NCI-H526 (cell line): ENCODE measurements around the gene IGSF10.

Experiments
- DNase-seq, 2 experiments: peaks; one replicate each; lab custom pipeline; 2025; lab: John Stamatoyannopoulos, UW

IGSF10 gene

GRCh38 chr3:151460228-151460627, 633 bp downstream of the IGSF10 start:
- DNase-seq, result no peak

DNA sequence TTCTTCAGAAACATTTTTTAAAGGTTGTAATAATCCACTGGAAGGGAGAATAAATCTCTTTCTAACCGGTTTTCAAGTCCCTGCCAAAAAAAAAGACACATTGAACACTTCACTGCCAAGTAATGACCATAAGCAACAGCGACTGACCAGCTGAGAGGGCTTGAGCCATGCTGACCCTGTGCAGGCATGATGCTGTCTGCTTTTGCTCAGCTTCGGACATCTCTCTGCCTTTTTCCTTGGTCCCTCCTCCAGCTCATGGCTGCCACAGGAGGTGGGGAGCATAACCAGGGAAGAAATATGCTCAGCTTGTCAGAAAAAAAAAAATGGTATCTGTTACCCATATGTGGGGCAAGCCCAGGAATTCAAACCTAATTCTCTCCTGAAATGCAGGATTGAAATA, 1.5 kb downstream of the IGSF10 start:
- no peak for DNase-seq

- DNase-seq, result no peak
Measured at GRCh38 chr3:151456065-151456464, 4.8 kb downstream of the IGSF10 start.

DNA sequence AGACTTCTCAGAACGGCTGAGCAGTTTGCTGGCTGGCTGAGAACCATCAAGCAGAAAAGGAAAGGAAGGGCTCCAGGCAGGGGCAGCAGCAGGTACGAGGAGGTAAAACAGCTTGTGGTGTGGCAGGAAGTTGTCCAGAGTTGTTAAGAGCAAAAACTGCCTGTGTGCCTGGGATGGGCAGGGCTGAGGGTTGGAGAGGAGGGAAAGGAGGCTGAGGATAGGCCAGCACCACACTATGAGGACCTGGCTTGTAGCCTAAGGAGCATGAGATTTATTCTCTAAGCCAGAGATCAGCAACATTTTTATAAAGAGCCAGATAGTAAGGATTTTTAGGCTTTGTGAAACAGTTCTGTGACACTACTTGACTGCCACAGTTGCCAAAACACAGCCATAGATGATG, 8.0 kb downstream of the IGSF10 start:
- no peak for DNase-seq

DNA sequence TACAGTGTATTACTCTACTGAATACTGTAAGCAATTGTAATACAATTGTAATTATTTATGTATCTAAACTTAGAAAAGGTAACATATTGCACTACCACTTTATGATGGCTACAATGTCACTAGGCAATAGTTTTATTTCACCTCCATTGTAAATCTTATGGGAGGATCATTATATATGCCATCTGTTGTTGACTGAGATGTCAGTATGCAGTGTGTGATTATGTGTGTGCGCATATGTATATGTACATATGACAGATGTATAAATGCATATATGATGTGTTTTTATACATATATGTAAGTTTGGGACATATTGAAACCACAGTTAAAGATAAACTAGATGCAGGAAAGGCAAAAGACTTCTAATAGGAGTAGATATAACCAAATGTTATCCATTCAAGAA, 8.5 kb downstream of the IGSF10 start:
- no peak for DNase-seq

GRCh38 chr3:151446002-151446340, 14.9 kb downstream of the IGSF10 start:
- DNase-seq, result no peak

- no peak for DNase-seq
Measured at GRCh38 chr3:151445273-151446001, 15.4 kb downstream of the IGSF10 start.

DNA sequence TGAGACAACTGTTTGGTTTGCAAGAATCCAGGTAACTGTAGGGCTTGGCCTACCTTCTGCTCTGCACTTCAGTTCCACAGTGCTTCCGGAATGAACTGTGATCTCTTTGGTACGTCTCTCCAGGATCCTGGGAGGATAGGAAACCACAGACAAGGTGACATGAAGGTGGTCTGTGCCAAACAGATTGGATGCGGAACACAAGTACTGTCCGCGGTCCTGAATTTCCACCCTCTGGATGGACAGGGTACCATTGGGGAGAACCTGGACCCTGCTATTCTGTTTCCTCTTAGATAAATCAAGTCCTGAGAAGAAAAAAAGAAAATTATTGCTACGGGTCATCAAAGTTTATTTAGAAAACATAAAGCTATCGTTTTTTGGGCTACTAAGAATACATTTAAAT, 17.3 kb downstream of the IGSF10 start:
- DNase-seq, result no peak

DNA sequence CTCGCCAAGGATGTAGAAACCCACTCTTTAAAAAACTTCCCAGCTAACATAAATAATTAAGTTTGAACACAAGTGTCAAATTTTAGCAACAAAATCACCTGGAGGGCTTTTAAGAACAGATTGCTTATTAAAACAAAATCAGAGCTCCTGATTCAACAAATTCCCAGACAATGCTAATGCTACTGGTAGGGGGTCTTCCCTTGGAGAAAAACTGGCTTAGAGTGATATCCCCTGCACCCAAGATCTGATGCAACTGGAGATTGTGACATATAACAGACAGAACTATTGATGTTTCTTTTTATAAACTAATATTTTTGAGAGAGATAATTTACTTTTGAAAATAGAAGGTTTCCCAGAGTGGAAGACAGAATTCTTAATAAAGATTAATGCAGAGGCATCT, 19.9 kb downstream of the IGSF10 start:
- no peak for DNase-seq

DNA sequence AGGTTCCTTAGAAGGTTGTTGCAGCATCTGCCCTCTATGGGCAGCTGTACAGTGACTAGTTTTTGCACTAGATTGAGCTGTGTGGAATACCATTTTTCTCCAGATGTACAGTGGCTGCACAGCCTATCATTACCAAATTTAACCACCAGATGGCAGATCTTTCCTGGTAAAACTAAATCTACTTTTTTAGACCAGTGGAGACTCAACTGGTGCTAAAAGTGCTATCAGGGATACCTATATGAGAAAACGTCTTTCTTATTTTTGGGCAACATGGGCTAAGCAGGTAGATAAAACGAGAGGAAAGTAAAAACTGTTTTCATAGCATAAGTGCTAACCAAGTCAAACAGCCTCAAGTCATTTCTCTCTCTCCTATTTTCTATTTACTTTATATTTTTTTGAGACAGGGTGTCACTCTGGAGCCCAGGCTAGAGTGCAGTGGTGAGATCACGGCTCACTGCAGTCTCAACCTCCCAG, 21.2 kb downstream of the IGSF10 start:
- DNase-seq, result peak; percentile 64 to 90

DNA sequence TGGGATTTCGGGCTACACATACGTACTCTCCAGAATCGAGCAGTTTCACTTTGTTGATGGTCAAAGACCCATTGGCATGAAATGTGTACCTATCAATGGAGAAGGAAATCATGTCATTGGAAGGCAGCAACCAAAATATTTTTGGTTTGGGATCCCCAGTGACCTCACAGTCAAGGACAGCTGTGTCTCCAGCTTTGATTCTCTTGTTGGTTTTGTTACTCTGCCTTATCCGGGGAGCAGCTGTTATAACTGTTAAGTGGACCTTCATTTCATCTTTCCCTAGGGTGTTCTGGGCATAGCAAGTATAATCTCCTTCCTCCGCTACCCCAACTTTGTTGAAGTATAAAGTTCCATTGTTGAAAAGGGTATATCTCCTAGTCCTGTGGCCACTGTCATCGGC, 23.0 kb downstream of the IGSF10 start:
- DNase-seq, result no peak

DNA sequence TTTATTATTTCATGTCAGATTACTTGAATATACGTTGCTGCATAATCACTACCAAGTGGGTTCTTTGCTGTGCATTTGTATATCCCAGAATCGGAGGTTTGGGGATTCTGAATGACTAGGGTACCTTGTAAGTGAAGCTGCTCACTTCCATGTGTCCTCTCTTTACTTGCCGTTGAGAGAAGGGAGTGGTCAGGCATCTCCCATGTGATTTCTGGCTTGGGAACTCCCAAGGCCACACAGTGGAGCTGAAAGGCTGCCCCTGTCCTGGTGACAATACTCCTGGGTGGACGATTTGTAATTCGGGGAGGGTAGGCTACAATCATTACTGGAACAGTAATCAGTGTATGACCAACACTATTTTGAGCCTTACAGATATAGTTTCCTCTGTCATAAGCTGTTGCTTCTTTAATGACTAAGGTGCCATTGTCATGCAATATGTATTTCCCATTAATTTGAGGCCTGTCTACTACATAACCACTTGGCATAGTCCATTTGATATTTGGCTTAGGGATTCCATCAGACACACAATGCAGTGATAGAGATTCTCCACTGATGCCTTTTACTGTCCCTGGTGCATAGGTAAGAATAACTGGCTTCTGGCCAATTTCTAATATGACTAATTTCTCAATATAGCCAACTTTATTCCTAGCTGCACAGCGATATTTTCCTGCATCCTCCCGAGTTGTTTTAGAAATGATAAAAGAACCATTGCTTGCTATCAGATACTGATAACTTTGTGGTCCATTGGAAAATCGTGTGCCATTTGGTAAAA, 24.0 kb downstream of the IGSF10 start:
- no peak for DNase-seq

DNA sequence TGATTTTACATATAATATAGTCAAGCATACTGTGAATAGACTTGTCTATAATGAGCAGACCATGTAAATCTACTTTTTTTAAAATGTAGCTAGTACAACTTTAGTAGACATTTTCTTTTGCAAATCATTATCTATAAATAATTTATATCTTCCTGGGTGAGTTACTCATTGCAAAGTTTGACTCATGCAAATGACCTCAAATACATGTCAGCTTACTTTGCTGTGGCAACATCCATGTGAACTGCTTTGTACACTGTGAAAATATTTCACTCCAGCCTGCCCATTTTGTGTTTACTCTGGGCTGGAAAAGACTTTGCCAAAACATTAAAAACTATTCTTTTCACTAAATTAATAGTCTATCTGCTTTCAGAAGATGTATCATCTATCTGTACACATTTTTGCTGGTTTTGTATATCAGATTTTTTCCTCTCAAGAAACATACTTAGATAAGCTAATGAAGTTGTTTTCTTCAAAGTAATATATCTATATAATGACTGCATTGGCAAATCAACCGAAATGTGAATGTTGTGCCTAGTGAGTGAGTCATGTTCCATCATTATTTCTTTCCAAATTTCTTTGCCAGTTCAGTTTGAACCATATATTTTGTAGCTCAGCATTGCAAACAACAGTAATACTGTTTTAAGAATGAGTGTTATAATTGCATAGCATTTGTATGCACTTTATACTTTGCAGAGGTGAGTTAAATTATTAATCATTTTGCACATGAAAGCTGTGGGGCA, 26.5 kb downstream of the IGSF10 start:
- DNase-seq, result peak; percentile 80

DNA sequence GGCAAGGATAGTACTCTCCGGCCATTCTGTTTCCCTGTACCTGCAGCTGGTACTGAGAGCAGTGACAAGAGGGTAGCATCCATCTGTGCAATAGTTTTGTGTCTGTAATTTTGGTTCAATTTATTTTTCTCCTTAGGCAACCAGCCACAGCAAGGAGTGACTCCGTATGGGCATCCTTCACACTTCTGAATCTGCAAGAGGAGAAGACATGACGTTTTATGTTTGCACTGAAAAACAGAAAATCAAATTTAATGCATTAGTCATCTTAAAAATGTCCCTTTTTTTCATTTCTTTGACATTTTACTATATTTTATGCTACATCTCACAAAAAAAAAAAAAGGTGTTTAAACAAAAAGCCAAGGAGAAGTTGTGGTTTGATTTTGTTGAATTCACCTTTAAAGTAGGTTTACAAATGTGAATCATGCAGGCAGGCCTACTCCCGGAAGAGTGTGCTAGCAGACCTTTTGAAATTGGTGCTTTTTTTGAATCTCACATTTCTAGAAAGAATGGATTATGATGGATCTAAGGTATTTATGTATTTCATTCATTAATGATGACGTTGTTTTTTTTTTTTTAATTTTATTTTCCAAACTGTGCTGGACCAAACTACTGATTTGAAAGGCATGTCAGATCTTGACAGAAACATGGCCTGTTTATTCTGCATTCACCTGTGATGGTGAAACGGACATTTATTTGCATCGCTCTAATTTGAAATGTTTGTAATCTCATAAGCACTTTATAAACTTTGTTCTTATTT, 28.1 kb downstream of the IGSF10 start:
- DNase-seq, result peak in 1 of 2 experiments; percentile 19

- peak; percentile 50 to 76 for DNase-seq
Measured at GRCh38 chr3:151431940-151432339, 28.9 kb downstream of the IGSF10 start.

GRCh38 chr3:151430821-151431484, 29.9 kb downstream of the IGSF10 start:
- no peak for DNase-seq

- no peak for DNase-seq
Measured at GRCh38 chr3:151428386-151428785, 32.5 kb downstream of the IGSF10 start.

DNA sequence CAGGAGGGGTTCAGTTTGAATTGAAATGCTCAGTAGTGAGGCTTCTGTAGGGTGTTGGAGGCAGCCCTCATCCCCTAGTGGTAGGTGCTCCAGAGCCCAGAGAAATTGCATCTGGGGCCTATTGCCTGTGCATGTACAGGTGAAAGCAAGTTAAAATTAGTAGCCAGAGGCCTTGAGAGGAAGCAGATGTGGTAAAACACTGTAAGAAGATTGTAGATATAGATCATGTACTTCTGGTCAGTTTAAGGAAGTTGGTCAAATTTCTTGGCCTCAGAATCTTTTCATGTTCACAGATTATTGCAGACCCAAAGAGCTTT, 34.6 kb downstream of the IGSF10 start:
- DNase-seq, result no peak

DNA sequence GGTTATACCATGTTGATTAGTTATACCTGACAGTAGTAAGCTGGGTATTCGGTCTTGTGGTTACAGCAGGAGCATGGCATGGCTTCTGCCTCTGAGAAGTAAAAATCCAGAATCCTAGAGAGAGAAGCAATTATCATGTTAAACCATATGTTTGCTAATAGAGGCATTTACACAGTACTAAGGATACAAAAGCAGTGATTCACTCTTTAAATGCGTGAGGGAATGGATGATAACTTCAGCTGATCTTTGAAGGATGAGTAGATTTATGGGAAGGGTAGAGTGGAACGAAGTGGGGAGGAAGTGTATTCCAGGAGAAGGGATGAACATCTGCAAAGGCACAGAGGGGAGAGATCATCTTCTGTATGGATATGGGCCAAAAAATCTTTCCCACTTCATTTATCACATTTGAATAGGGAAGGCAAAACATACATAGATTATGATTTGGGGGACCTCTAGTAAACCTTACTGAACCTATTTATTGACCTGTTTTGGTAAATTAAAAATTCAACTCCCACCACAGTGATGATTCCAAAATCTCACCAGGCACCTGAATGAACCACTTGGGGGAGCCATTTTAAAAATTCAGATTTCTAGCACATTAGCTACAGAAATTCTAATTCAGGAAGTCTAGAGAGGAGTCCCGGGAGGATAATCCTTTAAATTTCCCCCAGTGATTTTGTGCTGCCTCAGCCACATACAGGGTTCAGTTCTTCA, 35.1 kb downstream of the IGSF10 start:
- peak in 1 of 2 experiments; percentile 31 for DNase-seq

GRCh38 chr3:151423091-151423490, 37.8 kb downstream of the IGSF10 start:
- DNase-seq, result no peak

DNA sequence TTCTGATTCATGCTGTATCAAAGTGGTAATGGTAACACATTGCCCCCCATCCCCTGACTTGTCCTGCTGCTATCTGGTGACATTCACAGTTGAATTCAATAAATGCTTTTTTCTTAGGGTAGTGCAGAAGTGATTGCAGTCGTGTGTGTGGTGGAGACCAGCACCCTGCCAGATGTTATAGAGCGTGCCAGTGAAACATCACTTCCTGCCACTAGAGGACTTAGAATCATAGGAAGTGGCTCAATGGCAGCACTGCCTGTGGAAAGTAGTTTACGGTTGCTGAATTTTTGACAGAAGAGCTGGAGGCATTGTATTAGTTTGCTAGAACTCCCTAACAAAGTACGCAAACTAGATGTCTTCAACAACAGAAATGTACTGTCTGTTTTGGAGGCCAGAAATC, 38.9 kb downstream of the IGSF10 start:
- no peak for DNase-seq
